ENCODE data around the gene LOC128125822.

The LOC128125822 gene

DNA sequence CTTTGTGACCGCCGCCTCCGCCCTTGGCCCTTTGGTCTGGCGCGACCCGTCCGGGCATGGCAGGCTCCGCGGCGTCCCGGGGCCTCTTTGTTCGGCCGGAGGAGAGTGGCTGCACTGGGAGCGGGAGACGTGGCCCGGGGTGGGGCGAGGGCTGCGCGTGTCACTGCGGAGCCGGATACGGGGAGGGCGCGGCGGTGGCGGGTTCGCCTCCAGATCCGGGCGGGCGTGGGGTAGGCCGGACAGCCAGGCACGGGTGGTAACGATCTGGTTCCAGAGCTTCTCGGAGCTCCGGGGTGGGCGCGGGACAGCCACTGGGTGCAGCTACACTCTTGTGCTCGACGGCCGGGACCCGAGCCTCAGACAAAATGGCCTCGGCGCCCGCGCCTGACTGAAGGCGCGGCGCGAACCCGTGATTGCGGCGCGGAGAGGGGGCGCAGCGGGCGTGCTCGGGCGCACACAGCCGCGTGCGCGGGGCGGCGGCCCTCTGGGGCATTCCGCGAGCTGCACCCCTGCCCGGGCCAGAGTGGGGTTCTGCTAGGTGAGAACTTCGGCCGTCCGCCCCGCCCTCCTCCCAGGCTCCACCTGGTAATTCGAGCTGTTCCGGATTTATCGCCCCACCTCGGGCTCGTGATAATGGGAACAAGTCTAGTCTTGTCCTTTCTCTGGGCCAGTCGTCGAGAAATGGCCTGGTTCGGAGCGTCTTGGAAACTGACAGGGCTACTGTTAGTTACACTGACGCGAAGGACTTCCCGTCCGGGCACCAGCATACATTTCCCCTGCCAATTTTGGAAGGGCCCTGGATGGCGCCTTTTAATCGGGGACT lies 1.0 kb downstream of the LOC128125822 start:
- no peaks in the 10 kb centered on the region for H3K9me3 ChIP-seq (ENCODE audit: low read length)
- H3K36me3 ChIP-seq (ENCODE audit: insufficient read depth, low read length) = peaks cover 11% of the 10 kb centered on the region
- no peak for TF ChIP-seq SMC3 (conservative IDR thresholded peaks at IDR 0.05; ENCODE audit: poor library complexity)
- peak; percentile 64 for TF ChIP-seq POLR2AphosphoS5 (IDR thresholded peaks at IDR 0.05)
- no peak for TF ChIP-seq RAD21 (conservative IDR thresholded peaks at IDR 0.05)
- peak; percentile 84 for TF ChIP-seq MXI1 (conservative IDR thresholded peaks at IDR 0.05; ENCODE audit: poor library complexity, severe bottlenecking)
- H3K9ac ChIP-seq (ENCODE audit: low read length) = peak overlapping the region; percentile 99
- H4K20me1 ChIP-seq (ENCODE audit: insufficient read depth) = peaks cover 20% of the 10 kb centered on the region
- no peaks in the 10 kb centered on the region for H3K9me2 ChIP-seq (ENCODE audit: insufficient read depth, low read length)
- peak overlapping the region; percentile 98 for H3K27ac ChIP-seq (ENCODE audit: low read length)
- peak overlapping the region; percentile 92 for H3K4me3 ChIP-seq (ENCODE audit: low read length)
- H3K79me2 ChIP-seq (replicated peaks; ENCODE audit: insufficient read depth, low read length) = peaks cover 55% of the 10 kb centered on the region
- no peaks in the 10 kb centered on the region for H3K27me3 ChIP-seq (ENCODE audit: insufficient read depth, low read depth, low read length)
- H3K4me2 ChIP-seq (ENCODE audit: low read length) = peak overlapping the region; percentile 69
- H3F3A ChIP-seq (ENCODE audit: insufficient read depth, low read length, poor library complexity, severe bottlenecking) = peaks cover 6% of the 10 kb centered on the region
- peak overlapping the region; percentile 40 for H2AFZ ChIP-seq (ENCODE audit: low read depth, low read length)

DNA sequence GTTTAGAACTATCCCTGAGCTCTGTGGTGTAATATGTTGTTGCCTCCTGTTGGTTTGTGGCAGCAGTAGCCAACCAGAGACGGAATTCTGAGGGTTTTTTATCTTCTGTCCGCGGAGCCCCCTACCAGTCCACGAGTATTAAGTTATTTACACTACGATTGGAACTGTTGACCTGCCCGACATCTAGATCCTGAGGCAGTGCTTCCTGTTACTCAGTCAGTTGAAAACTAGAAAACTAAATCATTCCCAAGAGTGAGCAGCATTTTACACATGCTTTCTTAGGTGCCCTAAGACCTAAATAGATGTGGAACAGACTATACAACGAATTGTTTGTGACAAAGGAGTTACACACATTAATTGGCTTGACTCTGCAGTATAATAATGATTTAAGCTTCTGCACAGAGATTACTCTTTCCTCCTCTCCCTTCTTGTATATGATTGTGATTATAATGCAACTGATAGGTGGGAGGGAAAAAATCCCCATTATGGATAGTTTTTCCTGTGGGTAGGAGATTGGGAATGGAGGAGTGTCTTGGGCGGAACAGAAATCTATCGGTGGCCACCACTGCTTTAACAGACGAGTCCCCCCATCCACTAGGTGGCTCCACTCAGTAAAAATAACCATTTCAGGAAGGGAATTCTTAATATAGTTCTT lies 1.7 kb downstream of the LOC128125822 start:
- Histone ChIP-seq H3K27me3 (ENCODE audit: insufficient read depth, low read depth, low read length) (no peaks in the 10 kb centered on the region), H3K9me3 (ENCODE audit: low read length) (no peaks in the 10 kb centered on the region), H3K27ac (ENCODE audit: low read length) (peak overlapping the region; percentile 98), H3F3A (ENCODE audit: insufficient read depth, low read length, poor library complexity, severe bottlenecking) (peaks cover 6% of the 10 kb centered on the region), H3K36me3 (ENCODE audit: insufficient read depth, low read length) (peaks cover 12% of the 10 kb centered on the region), H3K9ac (ENCODE audit: low read length) (peak overlapping the region; percentile 99), H3K9me2 (ENCODE audit: insufficient read depth, low read length) (no peaks in the 10 kb centered on the region), H2AFZ (ENCODE audit: low read depth, low read length) (no peak overlapping the region), H3K79me2 (replicated peaks; ENCODE audit: insufficient read depth, low read length) (peaks cover 62% of the 10 kb centered on the region), H3K4me3 (ENCODE audit: low read length) (peak overlapping the region; percentile 92), H3K4me2 (ENCODE audit: low read length) (peak overlapping the region; percentile 69), H4K20me1 (ENCODE audit: insufficient read depth) (peaks cover 20% of the 10 kb centered on the region)
- no peak for TF ChIP-seq TAF1 (IDR thresholded peaks at IDR 0.05; ENCODE audit: low read depth)
- TF ChIP-seq MXI1 (conservative IDR thresholded peaks at IDR 0.05; ENCODE audit: poor library complexity, severe bottlenecking) = no peak
- TF ChIP-seq POLR2AphosphoS5 (IDR thresholded peaks at IDR 0.05) = no peak
- TF ChIP-seq, protein P1, sequence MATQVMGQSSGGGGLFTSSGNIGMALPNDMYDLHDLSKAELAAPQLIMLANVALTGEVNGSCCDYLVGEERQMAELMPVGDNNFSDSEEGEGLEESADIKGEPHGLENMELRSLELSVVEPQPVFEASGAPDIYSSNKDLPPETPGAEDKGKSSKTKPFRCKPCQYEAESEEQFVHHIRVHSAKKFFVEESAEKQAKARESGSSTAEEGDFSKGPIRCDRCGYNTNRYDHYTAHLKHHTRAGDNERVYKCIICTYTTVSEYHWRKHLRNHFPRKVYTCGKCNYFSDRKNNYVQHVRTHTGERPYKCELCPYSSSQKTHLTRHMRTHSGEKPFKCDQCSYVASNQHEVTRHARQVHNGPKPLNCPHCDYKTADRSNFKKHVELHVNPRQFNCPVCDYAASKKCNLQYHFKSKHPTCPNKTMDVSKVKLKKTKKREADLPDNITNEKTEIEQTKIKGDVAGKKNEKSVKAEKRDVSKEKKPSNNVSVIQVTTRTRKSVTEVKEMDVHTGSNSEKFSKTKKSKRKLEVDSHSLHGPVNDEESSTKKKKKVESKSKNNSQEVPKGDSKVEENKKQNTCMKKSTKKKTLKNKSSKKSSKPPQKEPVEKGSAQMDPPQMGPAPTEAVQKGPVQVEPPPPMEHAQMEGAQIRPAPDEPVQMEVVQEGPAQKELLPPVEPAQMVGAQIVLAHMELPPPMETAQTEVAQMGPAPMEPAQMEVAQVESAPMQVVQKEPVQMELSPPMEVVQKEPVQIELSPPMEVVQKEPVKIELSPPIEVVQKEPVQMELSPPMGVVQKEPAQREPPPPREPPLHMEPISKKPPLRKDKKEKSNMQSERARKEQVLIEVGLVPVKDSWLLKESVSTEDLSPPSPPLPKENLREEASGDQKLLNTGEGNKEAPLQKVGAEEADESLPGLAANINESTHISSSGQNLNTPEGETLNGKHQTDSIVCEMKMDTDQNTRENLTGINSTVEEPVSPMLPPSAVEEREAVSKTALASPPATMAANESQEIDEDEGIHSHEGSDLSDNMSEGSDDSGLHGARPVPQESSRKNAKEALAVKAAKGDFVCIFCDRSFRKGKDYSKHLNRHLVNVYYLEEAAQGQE (IDR thresholded peaks at IDR 0.05; ENCODE audit: borderline replicate concordance) = peak; percentile 18
- TF ChIP-seq, protein P2, sequence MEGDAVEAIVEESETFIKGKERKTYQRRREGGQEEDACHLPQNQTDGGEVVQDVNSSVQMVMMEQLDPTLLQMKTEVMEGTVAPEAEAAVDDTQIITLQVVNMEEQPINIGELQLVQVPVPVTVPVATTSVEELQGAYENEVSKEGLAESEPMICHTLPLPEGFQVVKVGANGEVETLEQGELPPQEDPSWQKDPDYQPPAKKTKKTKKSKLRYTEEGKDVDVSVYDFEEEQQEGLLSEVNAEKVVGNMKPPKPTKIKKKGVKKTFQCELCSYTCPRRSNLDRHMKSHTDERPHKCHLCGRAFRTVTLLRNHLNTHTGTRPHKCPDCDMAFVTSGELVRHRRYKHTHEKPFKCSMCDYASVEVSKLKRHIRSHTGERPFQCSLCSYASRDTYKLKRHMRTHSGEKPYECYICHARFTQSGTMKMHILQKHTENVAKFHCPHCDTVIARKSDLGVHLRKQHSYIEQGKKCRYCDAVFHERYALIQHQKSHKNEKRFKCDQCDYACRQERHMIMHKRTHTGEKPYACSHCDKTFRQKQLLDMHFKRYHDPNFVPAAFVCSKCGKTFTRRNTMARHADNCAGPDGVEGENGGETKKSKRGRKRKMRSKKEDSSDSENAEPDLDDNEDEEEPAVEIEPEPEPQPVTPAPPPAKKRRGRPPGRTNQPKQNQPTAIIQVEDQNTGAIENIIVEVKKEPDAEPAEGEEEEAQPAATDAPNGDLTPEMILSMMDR (IDR thresholded peaks at IDR 0.05; ENCODE audit: poor library complexity, severe bottlenecking) = peak; percentile 80
- TF ChIP-seq EP300 (conservative IDR thresholded peaks at IDR 0.05; ENCODE audit: poor library complexity, severe bottlenecking) = no peak
- peak; percentile 71 for TF ChIP-seq SMC3 (conservative IDR thresholded peaks at IDR 0.05; ENCODE audit: poor library complexity)
- peak; percentile 54 for TF ChIP-seq RAD21 (conservative IDR thresholded peaks at IDR 0.05)
- TF ChIP-seq EZH2 (IDR thresholded peaks at IDR 0.05; ENCODE audit: borderline replicate concordance, insufficient read depth, low read length, poor library complexity, severe bottlenecking) = no peak

Data from neural cell (in vitro differentiated cells).